Measurements from ENCODE around the gene SLC41A1. TPM values are rescaled to one million over a fixed set of nuclear protein-coding genes. Genes with fewer than 3 reads are reported as not detected.
"Not testable (repeated sequence)": the region's sequence is repeated elsewhere in the genome, so short reads cannot be mapped to it uniquely, and the experiment has no call there.

SLC41A1 gene
- total RNA-seq, 1 experiment from 2014 or later = 31.9 TPM

- no TSS peak for BruUV-seq (replicated peaks)
- TF ChIP-seq CTCF (IDR thresholded peaks at IDR 0.05; ENCODE audit: unreplicated experiment) = no peak
- Mint-ChIP-seq H3K27ac (ENCODE audit: unreplicated experiment) (no peak overlapping the region), H3K4me3 (ENCODE audit: low read depth, unreplicated experiment) (no peak overlapping the region), H3K4me1 (ENCODE audit: low read depth, unreplicated experiment) (no peaks in the 10 kb centered on the region), H3K9me3 (ENCODE audit: low read depth, unreplicated experiment) (no peaks in the 10 kb centered on the region), H3K36me3 (ENCODE audit: insufficient read depth, unreplicated experiment) (no peaks in the 10 kb centered on the region), H3K27me3 (ENCODE audit: unreplicated experiment) (peaks cover 78% of the 10 kb centered on the region)
- intact Hi-C loops (cut with micrococcal nuclease; ENCODE audit: unreplicated experiment) = no loop called here
- CTCF ChIA-PET = no interaction called here
- no peak for DNase-seq
These were observed 13.2 kb upstream of the SLC41A1 start for GRCh38 chr1:205826016-205826806.

GRCh38 chr1:205824180-205824579 is 11.2 kb upstream of the SLC41A1 start:
- no TSS peak for BruUV-seq (replicated peaks)
- Mint-ChIP-seq H3K27me3 (ENCODE audit: unreplicated experiment) (peaks cover 58% of the 10 kb centered on the region), H3K4me1 (ENCODE audit: low read depth, unreplicated experiment) (no peaks in the 10 kb centered on the region), H3K9me3 (ENCODE audit: low read depth, unreplicated experiment) (no peaks in the 10 kb centered on the region), H3K27ac (ENCODE audit: unreplicated experiment) (no peak overlapping the region), H3K36me3 (ENCODE audit: insufficient read depth, unreplicated experiment) (no peaks in the 10 kb centered on the region), H3K4me3 (ENCODE audit: low read depth, unreplicated experiment) (no peak overlapping the region)
- no peak for TF ChIP-seq CTCF (IDR thresholded peaks at IDR 0.05; ENCODE audit: unreplicated experiment)
- no peak for DNase-seq
- intact Hi-C loops (cut with micrococcal nuclease; ENCODE audit: unreplicated experiment) = no loop called here
- CTCF ChIA-PET = interaction anchor here (1.1 kb wide), 2 partner anchors 18 to 32 kb away, joined by 3 to 5 read pairs; no protein-coding TSS in a partner anchor

- H3K36me3 Mint-ChIP-seq (ENCODE audit: insufficient read depth, unreplicated experiment); intact Hi-C loops (cut with micrococcal nuclease; ENCODE audit: unreplicated experiment); H3K4me1 Mint-ChIP-seq (ENCODE audit: low read depth, unreplicated experiment); H3K27ac Mint-ChIP-seq (ENCODE audit: unreplicated experiment); CTCF ChIA-PET; BruUV-seq (replicated peaks); H3K9me3 Mint-ChIP-seq (ENCODE audit: low read depth, unreplicated experiment); DNase-seq; H3K4me3 Mint-ChIP-seq (ENCODE audit: low read depth, unreplicated experiment): not testable (repeated sequence)
- H3K27me3 Mint-ChIP-seq (ENCODE audit: unreplicated experiment) = peaks cover 49% of the 10 kb centered on the region
These were observed 10.3 kb upstream of the SLC41A1 start for GRCh38 chr1:205823260-205823659.

GRCh38 chr1:205822397-205822796 is 9.4 kb upstream of the SLC41A1 start:
- intact Hi-C loops (cut with micrococcal nuclease; ENCODE audit: unreplicated experiment) = no loop called here
- H3K27ac Mint-ChIP-seq (ENCODE audit: unreplicated experiment) = no peak overlapping the region
- no peak for TF ChIP-seq CTCF (IDR thresholded peaks at IDR 0.05; ENCODE audit: unreplicated experiment)
- CTCF ChIA-PET = no interaction called here
- no peak for DNase-seq
- no peak overlapping the region for H3K4me3 Mint-ChIP-seq (ENCODE audit: low read depth, unreplicated experiment)
- peaks cover 40% of the 10 kb centered on the region for H3K27me3 Mint-ChIP-seq (ENCODE audit: unreplicated experiment)
- no peaks in the 10 kb centered on the region for H3K9me3 Mint-ChIP-seq (ENCODE audit: low read depth, unreplicated experiment)
- H3K4me1 Mint-ChIP-seq (ENCODE audit: low read depth, unreplicated experiment) = no peaks in the 10 kb centered on the region
- no peaks in the 10 kb centered on the region for H3K36me3 Mint-ChIP-seq (ENCODE audit: insufficient read depth, unreplicated experiment)
- no TSS peak for BruUV-seq (replicated peaks)

GRCh38 chr1:205817988-205818387 is 5.0 kb upstream of the SLC41A1 start:
- H3K4me3 Mint-ChIP-seq (ENCODE audit: low read depth, unreplicated experiment) = no peak overlapping the region
- CTCF ChIA-PET = no interaction called here
- DNase-seq = no peak
- H3K27ac Mint-ChIP-seq (ENCODE audit: unreplicated experiment) = no peak overlapping the region
- H3K27me3 Mint-ChIP-seq (ENCODE audit: unreplicated experiment) = peaks cover 10% of the 10 kb centered on the region
- H3K9me3 Mint-ChIP-seq (ENCODE audit: low read depth, unreplicated experiment) = no peaks in the 10 kb centered on the region
- BruUV-seq (replicated peaks) = no TSS peak
- H3K36me3 Mint-ChIP-seq (ENCODE audit: insufficient read depth, unreplicated experiment) = peaks cover 12% of the 10 kb centered on the region
- no peak for TF ChIP-seq CTCF (IDR thresholded peaks at IDR 0.05; ENCODE audit: unreplicated experiment)
- H3K4me1 Mint-ChIP-seq (ENCODE audit: low read depth, unreplicated experiment) = peaks cover 14% of the 10 kb centered on the region
- intact Hi-C loops (cut with micrococcal nuclease; ENCODE audit: unreplicated experiment) = no loop called here
